Measurements from ENCODE around the gene ARRDC1. TPM values are rescaled to one million over a fixed set of nuclear protein-coding genes. Genes with fewer than 3 reads are reported as not detected.

The ARRDC1 gene
- polyA plus RNA-seq, 1 of the 3 experiments (the other 2 are of a cell fraction), result 49.7 TPM

GRCh38 chr9:137663584-137663983 lies 58.1 kb downstream of the ARRDC1 start:
- CTCF ChIA-PET, result interaction anchor here (1.6 kb wide), 1 partner anchor 9 kb away, joined by 5 read pairs; no protein-coding TSS in a partner anchor
- 88% methylated on average over 4 of the region's 4 CpGs for WGBS (ENCODE audit: low lambda C conversion rate)
- no peak for TF ChIP-seq GABPA (IDR thresholded peaks at IDR 0.05; ENCODE audit: low read depth)
- TF ChIP-seq NFIC (IDR thresholded peaks at IDR 0.05; ENCODE audit: borderline replicate concordance), result no peak
- no peak for TF ChIP-seq ZBTB33 (IDR thresholded peaks at IDR 0.05; ENCODE audit: borderline replicate concordance, low read depth)
- no peak for TF ChIP-seq CTCF (IDR thresholded peaks at IDR 0.05)
- TF ChIP-seq TCF12 (IDR thresholded peaks at IDR 0.05), result no peak
- no peak for TF ChIP-seq SMC3 (IDR thresholded peaks at IDR 0.05; ENCODE audit: low read depth, low read length)
- no peak for TF ChIP-seq FOXJ3 (CRISPR knock-in tag; IDR thresholded peaks at IDR 0.05)
- TF ChIP-seq RXRA (IDR thresholded peaks at IDR 0.05; ENCODE audit: borderline replicate concordance, low read depth), result no peak
- TF ChIP-seq REST (IDR thresholded peaks at IDR 0.05; ENCODE audit: low read depth, low read length), result no peak
- no peak for TF ChIP-seq RCOR1 (IDR thresholded peaks at IDR 0.05; ENCODE audit: low read length)
- TF ChIP-seq CHD2 (IDR thresholded peaks at IDR 0.05; ENCODE audit: low read length, partially characterized antibody), result no peak
- no peak for TF ChIP-seq EP300 (IDR thresholded peaks at IDR 0.05; ENCODE audit: borderline replicate concordance in 1 of 2, low read depth in 1 of 2, low read length in 1 of 2)
- H3K79me2 ChIP-seq (ENCODE audit: insufficient read depth), result peaks cover 95% of the 10 kb centered on the region
- no peak overlapping the region for H3K27ac ChIP-seq (ENCODE audit: low read depth in 2 of 2, low read length in 1 of 2)
- H4K20me1 ChIP-seq (ENCODE audit: insufficient read depth), result peaks cover 76% of the 10 kb centered on the region
- H3F3A ChIP-seq (replicated peaks; ENCODE audit: insufficient read depth), result peaks cover 11% of the 10 kb centered on the region
- POLR2A ChIA-PET, result no interaction called here
- H3K36me3 ChIP-seq (replicated peaks in 1 of 2; ENCODE audit: control insufficient read depth in 1 of 2, insufficient read depth in 2 of 2, low read length in 1 of 2), result no peaks in the 10 kb centered on the region
- H3K27me3 ChIP-seq (ENCODE audit: insufficient read depth), result no peaks in the 10 kb centered on the region
- H2AFZ ChIP-seq (ENCODE audit: low read depth), result no peak overlapping the region
- DNase-seq, result no peak
- H3K9me2 ChIP-seq, result no peaks in the 10 kb centered on the region
- no peak overlapping the region for H3K4me2 ChIP-seq
- H3K4me1 ChIP-seq (ENCODE audit: control insufficient read depth in 1 of 2, insufficient read depth in 2 of 2, low read depth in 1 of 2, low read length in 1 of 2), result peaks cover 5 to 19% of the 10 kb centered on the region in 2 experiments; a peak in 1 of 4 replicates
- H3K9ac ChIP-seq, result no peak overlapping the region
- no peak overlapping the region for H3K4me3 ChIP-seq (ENCODE audit: low read depth in 2 of 2, low read length in 1 of 2)
- H3K9me3 ChIP-seq, result no peaks in the 10 kb centered on the region
